ENCODE measurements around the gene FAM13A.
"Not testable (repeated sequence)": the region's sequence is repeated elsewhere in the genome, so short reads cannot be mapped to it uniquely, and the experiment has no call there.

Gene FAM13A

DNA sequence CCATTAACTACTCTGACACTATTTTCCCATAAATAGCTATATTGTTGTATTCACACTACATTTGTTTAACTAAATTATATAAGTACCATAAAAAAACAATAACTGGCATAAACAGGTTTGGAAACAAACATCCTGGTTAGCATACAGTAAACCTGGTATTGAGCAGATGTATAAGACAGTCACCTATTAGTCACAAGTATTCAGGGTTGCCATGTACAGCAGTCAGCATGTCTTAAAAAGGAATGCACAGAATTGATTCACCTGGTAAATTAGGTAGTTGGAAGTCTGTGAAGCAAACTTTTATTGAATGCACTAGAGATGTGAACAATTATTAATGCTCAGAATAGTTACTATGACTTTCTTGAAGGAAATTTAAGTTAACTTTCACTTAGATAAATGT, 137.9 kb downstream of the FAM13A start:
- CTCF ChIA-PET = no interaction called here
- POLR2A ChIA-PET = no interaction called here
- no peak overlapping the region for H3K4me3 ChIP-seq (ENCODE audit: low read depth, low read length)
- no peak for DNase-seq (ENCODE audit: low read depth, low spot score)
- TF ChIP-seq, protein P1, sequence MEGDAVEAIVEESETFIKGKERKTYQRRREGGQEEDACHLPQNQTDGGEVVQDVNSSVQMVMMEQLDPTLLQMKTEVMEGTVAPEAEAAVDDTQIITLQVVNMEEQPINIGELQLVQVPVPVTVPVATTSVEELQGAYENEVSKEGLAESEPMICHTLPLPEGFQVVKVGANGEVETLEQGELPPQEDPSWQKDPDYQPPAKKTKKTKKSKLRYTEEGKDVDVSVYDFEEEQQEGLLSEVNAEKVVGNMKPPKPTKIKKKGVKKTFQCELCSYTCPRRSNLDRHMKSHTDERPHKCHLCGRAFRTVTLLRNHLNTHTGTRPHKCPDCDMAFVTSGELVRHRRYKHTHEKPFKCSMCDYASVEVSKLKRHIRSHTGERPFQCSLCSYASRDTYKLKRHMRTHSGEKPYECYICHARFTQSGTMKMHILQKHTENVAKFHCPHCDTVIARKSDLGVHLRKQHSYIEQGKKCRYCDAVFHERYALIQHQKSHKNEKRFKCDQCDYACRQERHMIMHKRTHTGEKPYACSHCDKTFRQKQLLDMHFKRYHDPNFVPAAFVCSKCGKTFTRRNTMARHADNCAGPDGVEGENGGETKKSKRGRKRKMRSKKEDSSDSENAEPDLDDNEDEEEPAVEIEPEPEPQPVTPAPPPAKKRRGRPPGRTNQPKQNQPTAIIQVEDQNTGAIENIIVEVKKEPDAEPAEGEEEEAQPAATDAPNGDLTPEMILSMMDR (IDR thresholded peaks at IDR 0.05; ENCODE audit: insufficient read depth, low read length, missing control alignments) = no peak

DNA sequence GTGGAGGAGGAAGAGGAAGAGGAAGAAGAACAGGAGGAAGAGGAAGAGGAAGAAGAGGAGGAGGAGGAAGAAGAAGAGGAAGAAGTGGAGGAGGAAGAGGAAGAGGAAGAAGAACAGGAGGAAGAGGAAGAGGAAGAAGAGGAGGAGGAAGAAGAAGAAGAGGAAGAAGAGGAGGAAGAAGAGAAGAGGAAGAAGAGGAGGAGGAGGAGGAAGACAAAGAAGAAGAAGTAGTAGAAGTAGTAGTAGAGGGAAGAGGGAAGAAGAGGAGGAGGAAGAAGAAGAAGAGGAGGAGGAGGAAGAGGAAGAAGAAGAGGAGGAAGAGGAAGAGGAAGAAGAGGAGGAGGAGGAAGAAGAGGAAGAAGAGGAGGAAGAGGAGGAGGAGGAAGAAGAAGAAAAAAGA, 143.8 kb downstream of the FAM13A start:
- CTCF ChIA-PET = interaction anchor here (1.1 kb wide), 1 partner anchor 17 kb away, joined by 3 read pairs; no protein-coding TSS in a partner anchor
- H3K4me3 ChIP-seq (ENCODE audit: low read depth, low read length); DNase-seq (ENCODE audit: low read depth, low spot score); POLR2A ChIA-PET: not testable (repeated sequence)

DNA sequence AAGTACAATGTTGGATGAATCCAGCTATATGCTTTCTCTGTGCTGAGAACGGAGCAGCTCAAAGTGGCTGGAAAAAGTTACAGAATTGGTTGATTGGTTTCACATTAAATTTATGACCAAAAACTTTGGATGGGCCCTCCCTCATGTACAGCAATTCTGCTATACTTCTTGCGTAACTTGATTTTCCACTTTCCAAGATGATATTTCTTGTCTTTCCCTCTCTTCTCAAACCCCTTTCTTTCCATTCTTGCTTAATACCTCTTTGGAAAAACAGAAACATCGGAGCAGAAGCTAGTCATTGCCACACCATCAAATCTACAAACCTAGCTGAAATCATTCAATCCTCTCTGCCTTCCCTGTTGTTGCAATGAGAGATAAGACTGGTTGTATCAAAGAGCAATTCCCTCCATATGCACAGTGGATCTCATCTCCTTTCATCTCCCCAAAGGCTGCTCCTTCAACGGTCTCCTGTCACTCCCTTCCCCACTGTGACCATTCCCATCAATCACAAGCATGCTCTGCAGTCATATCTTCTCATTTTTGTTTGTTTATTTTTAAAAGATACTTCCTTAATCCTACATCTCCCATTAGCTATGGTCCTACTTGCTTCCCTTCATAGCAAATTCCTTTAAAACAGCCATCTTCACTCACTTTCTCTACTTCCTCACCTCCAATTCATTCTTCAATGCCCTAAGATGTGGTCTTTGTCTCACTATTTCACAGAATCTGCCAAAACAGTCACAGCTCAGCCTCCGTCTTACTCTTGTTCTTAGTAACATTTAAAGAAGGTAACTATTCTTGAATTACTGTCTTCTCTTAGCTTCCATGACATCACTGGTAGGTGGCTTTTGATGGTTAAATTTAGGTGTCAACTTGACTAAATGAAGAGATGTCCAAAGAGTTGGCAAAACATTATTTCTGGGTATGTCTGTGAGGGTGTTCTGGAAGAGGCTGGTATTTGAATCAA, 145.5 kb downstream of the FAM13A start:
- POLR2A ChIA-PET = no interaction called here
- no peak overlapping the region for H3K4me3 ChIP-seq (ENCODE audit: low read depth, low read length)
- DNase-seq (ENCODE audit: low read depth, low spot score) = no peak
- CTCF ChIA-PET = no interaction called here
- TF ChIP-seq, protein P1 (IDR thresholded peaks at IDR 0.05; ENCODE audit: insufficient read depth, low read length, missing control alignments) = no peak

DNA sequence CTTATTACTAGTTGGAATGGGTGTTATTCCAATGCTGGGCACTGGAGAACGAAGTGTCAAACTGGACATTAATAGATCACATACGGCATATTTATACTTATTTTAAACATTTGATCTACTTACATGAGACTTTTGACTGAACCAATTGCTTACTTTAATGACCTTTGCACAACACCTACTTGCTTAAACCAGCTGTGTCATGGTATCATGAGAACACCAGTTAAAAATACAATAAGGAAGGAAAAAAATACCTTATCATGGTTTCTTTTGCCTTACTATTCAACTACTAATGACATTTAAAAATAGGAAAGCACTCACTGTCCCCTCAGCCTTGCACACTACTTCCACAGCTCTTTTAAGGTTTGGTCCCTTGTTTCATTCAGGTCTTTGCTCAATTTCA, 146.9 kb downstream of the FAM13A start:
- TF ChIP-seq, protein P1 (IDR thresholded peaks at IDR 0.05; ENCODE audit: insufficient read depth, low read length, missing control alignments) = no peak
- no peak overlapping the region for H3K4me3 ChIP-seq (ENCODE audit: low read depth, low read length)
- no peak for DNase-seq (ENCODE audit: low read depth, low spot score)
- ChIA-PET POLR2A (no interaction called here), CTCF (no interaction called here)

DNA sequence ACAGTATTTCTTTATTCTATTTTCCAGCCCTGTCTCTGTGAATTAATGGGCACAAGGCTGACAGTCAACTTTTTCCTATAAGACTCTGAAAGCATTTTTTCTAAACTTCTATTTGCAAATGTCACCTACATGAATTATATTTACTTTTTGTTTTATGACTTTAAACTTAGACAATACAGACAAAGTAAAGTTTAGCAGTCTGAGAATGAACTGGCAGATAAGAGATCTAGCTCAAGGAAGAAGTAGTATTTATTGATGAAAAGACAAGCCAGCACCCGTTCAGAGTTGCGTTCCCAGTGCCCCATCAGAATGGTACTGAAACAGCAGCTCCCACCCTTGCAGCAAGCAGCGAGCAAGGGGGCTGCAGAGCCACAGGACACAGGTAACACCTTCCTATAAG, 148.5 kb downstream of the FAM13A start:
- TF ChIP-seq, protein P1 (IDR thresholded peaks at IDR 0.05; ENCODE audit: insufficient read depth, low read length, missing control alignments) = no peak
- no peak for DNase-seq (ENCODE audit: low read depth, low spot score)
- H3K4me3 ChIP-seq (ENCODE audit: low read depth, low read length) = no peak overlapping the region
- POLR2A ChIA-PET = no interaction called here
- CTCF ChIA-PET = no interaction called here

DNA sequence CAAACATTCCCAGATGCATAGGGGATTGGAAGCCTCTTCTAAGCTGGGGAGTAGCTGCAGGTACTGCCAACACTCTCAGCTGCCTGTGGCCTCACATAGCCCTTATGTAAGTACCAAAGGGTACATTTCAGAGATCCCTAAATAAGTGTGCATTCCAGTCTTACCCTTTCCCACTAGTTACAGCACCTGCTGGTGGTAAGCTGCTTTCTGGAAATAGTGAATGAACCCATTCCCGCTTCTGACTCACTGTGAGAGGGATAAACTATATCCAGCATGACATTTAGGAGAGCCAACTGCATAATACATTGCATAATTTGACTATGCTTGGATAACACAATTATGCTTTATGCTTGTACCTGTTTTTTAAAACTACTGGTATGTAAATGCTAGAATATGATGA, 149.0 kb downstream of the FAM13A start:
- ChIA-PET CTCF (no interaction called here), POLR2A (no interaction called here)
- no peak overlapping the region for H3K4me3 ChIP-seq (ENCODE audit: low read depth, low read length)
- DNase-seq (ENCODE audit: low read depth, low spot score) = no peak
- TF ChIP-seq, protein P1 (IDR thresholded peaks at IDR 0.05; ENCODE audit: insufficient read depth, low read length, missing control alignments) = no peak

DNA sequence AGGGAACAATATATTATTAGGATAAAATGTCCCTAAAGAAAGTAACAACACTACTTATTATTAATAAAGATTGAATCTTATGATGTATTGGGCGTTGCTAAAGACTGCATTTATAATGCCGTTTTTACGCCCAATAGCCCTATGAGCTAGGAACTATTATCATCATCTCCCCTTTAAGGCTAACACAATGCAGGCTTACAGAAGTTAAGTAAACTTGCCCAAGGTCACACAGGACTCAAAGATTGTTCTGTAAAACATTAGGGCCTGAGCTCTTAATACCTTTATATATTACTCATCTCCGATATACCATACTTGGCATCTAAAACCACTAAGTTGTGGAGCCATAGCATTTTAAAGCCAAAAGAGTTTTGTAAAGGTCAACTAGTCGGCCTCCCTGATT, 149.5 kb downstream of the FAM13A start:
- no peak for DNase-seq (ENCODE audit: low read depth, low spot score)
- H3K4me3 ChIP-seq (ENCODE audit: low read depth, low read length) = no peak overlapping the region
- TF ChIP-seq, protein P1 (IDR thresholded peaks at IDR 0.05; ENCODE audit: insufficient read depth, low read length, missing control alignments) = no peak
- ChIA-PET POLR2A (no interaction called here), CTCF (no interaction called here)

DNA sequence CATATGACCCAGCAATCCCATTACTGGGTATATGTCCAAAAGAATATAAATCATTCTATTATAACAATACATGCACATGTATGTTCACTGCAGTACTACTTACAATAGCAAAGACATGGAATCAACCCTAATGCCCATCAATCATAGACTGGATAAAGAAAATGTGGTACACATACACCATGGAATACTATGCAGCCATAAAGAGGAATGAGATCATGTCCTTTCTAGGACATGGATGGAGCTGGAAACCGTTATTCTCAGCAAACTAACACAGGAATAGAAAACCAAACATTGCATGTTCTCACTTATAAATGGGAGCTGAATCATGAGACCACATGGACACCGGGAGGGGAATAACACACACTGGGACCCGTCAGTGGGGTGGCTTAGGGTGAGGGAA, 152.7 kb downstream of the FAM13A start:
- CTCF ChIA-PET; H3K4me3 ChIP-seq (ENCODE audit: low read depth, low read length); POLR2A ChIA-PET; DNase-seq (ENCODE audit: low read depth, low spot score): not testable (repeated sequence)

Data from AG04449 (cell line).